ENCODE measurements around the gene TRIM26. TPM values are rescaled to one million over a fixed set of nuclear protein-coding genes. Genes with fewer than 3 reads are reported as not detected.

TRIM26 gene
- total and polyA plus RNA-seq, 2 of the 13 experiments (the other 11 are each of a cell fraction or from before 2014, with no cell fraction given): 27.1 to 38.7 TPM

GRCh38 chr6:30163090-30163917, 49.9 kb downstream of the TRIM26 start, which contains the start of gene TRIM15 (continued):
- TF ChIP-seq BRD4 (CRISPR knock-in tag; IDR thresholded peaks at IDR 0.05) (peak; percentile 10; the same call in 1 of the 2 replicates), ZBTB1 (CRISPR knock-in tag; IDR thresholded peaks at IDR 0.05; ENCODE audit: borderline replicate concordance) (no peak), TCF7L2 (IDR thresholded peaks at IDR 0.05; ENCODE audit: low read depth, low read length) (no peak), NFKB2 (CRISPR knock-in tag; IDR thresholded peaks at IDR 0.05; ENCODE audit: borderline replicate concordance) (peak; percentile 52; the same call in 1 of the 2 replicates), MIER3 (CRISPR knock-in tag; IDR thresholded peaks at IDR 0.05; ENCODE audit: borderline replicate concordance) (peak; percentile 53), TAF1 (CRISPR knock-in tag; IDR thresholded peaks at IDR 0.05) (peak; percentile 81), DDIT3 (CRISPR knock-in tag; IDR thresholded peaks at IDR 0.05) (no peak), RFX3 (CRISPR knock-in tag; IDR thresholded peaks at IDR 0.05) (no peak), PITX1 (CRISPR knock-in tag; IDR thresholded peaks at IDR 0.05) (peak; percentile 68), ZNF121 (CRISPR knock-in tag; IDR thresholded peaks at IDR 0.05) (peak; percentile 55; the same call in 1 of the 2 replicates), ZNF12 (CRISPR knock-in tag; IDR thresholded peaks at IDR 0.05) (peak; percentile 37; the same call in 1 of the 2 replicates), ZNF740 (CRISPR knock-in tag; IDR thresholded peaks at IDR 0.05) (no peak), ISL2 (CRISPR knock-in tag; IDR thresholded peaks at IDR 0.05) (peak; percentile 73), SIX4 (CRISPR knock-in tag; IDR thresholded peaks at IDR 0.05) (peak; percentile 99), ZNF768 (CRISPR knock-in tag; IDR thresholded peaks at IDR 0.05) (no peak; the same call in 1 of the 2 replicates), TRAFD1 (CRISPR knock-in tag; IDR thresholded peaks at IDR 0.05; ENCODE audit: borderline replicate concordance) (0 out of 2 replicates have a peak, but pooled peaks have one; percentile 24), ATF3 (CRISPR knock-in tag; IDR thresholded peaks at IDR 0.05) (peak; percentile 47; the same call in 1 of the 2 replicates), ZNF619 (CRISPR knock-in tag; IDR thresholded peaks at IDR 0.05) (peak; percentile 90), ZNF460 (CRISPR knock-in tag; IDR thresholded peaks at IDR 0.05; ENCODE audit: borderline replicate concordance) (no peak; the same call in 1 of the 2 replicates), TEAD2 (CRISPR knock-in tag; IDR thresholded peaks at IDR 0.05) (no peak)
- TF ChIP-seq, protein P1, sequence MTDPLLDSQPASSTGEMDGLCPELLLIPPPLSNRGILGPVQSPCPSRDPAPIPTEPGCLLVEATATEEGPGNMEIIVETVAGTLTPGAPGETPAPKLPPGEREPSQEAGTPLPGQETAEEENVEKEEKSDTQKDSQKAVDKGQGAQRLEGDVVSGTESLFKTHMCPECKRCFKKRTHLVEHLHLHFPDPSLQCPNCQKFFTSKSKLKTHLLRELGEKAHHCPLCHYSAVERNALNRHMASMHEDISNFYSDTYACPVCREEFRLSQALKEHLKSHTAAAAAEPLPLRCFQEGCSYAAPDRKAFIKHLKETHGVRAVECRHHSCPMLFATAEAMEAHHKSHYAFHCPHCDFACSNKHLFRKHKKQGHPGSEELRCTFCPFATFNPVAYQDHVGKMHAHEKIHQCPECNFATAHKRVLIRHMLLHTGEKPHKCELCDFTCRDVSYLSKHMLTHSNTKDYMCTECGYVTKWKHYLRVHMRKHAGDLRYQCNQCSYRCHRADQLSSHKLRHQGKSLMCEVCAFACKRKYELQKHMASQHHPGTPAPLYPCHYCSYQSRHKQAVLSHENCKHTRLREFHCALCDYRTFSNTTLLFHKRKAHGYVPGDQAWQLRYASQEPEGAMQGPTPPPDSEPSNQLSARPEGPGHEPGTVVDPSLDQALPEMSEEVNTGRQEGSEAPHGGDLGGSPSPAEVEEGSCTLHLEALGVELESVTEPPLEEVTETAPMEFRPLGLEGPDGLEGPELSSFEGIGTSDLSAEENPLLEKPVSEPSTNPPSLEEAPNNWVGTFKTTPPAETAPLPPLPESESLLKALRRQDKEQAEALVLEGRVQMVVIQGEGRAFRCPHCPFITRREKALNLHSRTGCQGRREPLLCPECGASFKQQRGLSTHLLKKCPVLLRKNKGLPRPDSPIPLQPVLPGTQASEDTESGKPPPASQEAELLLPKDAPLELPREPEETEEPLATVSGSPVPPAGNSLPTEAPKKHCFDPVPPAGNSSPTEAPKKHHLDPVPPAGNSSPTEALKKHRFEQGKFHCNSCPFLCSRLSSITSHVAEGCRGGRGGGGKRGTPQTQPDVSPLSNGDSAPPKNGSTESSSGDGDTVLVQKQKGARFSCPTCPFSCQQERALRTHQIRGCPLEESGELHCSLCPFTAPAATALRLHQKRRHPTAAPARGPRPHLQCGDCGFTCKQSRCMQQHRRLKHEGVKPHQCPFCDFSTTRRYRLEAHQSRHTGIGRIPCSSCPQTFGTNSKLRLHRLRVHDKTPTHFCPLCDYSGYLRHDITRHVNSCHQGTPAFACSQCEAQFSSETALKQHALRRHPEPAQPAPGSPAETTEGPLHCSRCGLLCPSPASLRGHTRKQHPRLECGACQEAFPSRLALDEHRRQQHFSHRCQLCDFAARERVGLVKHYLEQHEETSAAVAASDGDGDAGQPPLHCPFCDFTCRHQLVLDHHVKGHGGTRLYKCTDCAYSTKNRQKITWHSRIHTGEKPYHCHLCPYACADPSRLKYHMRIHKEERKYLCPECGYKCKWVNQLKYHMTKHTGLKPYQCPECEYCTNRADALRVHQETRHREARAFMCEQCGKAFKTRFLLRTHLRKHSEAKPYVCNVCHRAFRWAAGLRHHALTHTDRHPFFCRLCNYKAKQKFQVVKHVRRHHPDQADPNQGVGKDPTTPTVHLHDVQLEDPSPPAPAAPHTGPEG (CRISPR knock-in tag; IDR thresholded peaks at IDR 0.05): no peak
